Spleen (tissue), 11 donors: ENCODE data around the gene ERVFRD-1. TPM values are rescaled to one million over a fixed set of nuclear protein-coding genes. Genes with fewer than 3 reads are reported as not detected.

ENCODE experiments used
- DNase-seq: peaks from one replicate; pipeline ENCODE4 v3.0.0-alpha.2; 2020
- H3K27ac ChIP-seq, 8 donors: fragments of 200-600 bp; sonication (generic) in 7 of 8; 1 replicate in 4 of 8; 2 replicates in 4 of 8; pipeline versions ENCODE4 v1.5.0 to v1.8.0; 2016 to 2021; ENCODE audit warnings: inconsistent platforms in 4 of 8, mild to moderate bottlenecking in 4 of 8, moderate library complexity in 1 of 8
- H3K27me3 ChIP-seq, 7 donors: fragments of 200-600 bp; sonication (generic) in 6 of 7; replicated peaks in 1 of 7; 1 replicate in 4 of 7; 2 replicates in 3 of 7; pipeline versions ENCODE4 v1.5.0 to v1.8.0; 2016 to 2021; ENCODE audit warnings: inconsistent platforms in 3 of 7, mild to moderate bottlenecking in 1 of 7
- H3K36me3 ChIP-seq, 6 donors: fragments of 200-600 bp; sonication (generic) in 5 of 6; 1 replicate in 4 of 6; 2 replicates in 2 of 6; pipeline versions ENCODE4 v1.5.0 to v1.8.0; 2016 to 2021; ENCODE audit warnings: inconsistent platforms in 2 of 6
- H3K4me1 ChIP-seq, 6 donors: fragments of 200-600 bp; sonication (generic) in 5 of 6; 1 replicate in 3 of 6; 2 replicates in 3 of 6; pipeline versions ENCODE4 v1.5.0 to v1.8.0; 2016 to 2021; ENCODE audit warnings: inconsistent platforms in 3 of 6
- H3K4me3 ChIP-seq, 8 donors: fragments of 200-600 bp; sonication (generic) in 7 of 8; 1 replicate in 4 of 8; 2 replicates in 4 of 8; pipeline versions ENCODE4 v1.5.0 to v1.8.0; 2016 to 2021; ENCODE audit warnings: inconsistent platforms in 4 of 8, mild to moderate bottlenecking in 4 of 8, moderate library complexity in 2 of 8
- H3K9me3 ChIP-seq, 8 donors: fragments of 200-600 bp; sonication (generic) in 7 of 8; 1 replicate in 4 of 8; 2 replicates in 4 of 8; pipeline versions ENCODE4 v1.5.0 to v1.8.0; 2016 to 2021; ENCODE audit warnings: inconsistent platforms in 4 of 8
- POLR2A ChIP-seq, 3 donors: fragments of 450-650 bp; IDR thresholded peaks; one replicate each; pipeline ENCODE4 v1.5.1; 2017; ENCODE audit warnings: antibody characterized with exemption in 3 of 3, mild to moderate bottlenecking in 1 of 3
- POLR2AphosphoS5 ChIP-seq, 3 donors: sonication (generic); formaldehyde crosslinking; IDR thresholded peaks; one replicate each; pipeline ENCODE4 v1.5.1; 2017; ENCODE audit warnings: antibody characterized with exemption in 3 of 3
- WGBS, 5 donors: extraction: QIAGEN DNeasy Blood & Tissue Kit in 3 of 5; methylation state at CpG; one replicate each; pipeline versions ENCODE4 v1.1.5 to v1.1.7; 2013 to 2018; 5-methylcytosine and 5-hydroxymethylcytosine counted together
- intact Hi-C: fragments of 100-400 bp; cut with DNase I; formaldehyde crosslinking; loops from one replicate; pipeline ENCODE4 v1.15.0; 2023; ENCODE audit warnings: low total_unique reads
- polyA plus RNA-seq, 3 donors: library from polyadenylated mRNA; stranded (reverse); fragments of 200-250 nt; gene quantifications; one replicate each; pipeline ENCODE4 v1.2.1, GENCODE V29; 2013
- total RNA-seq, 7 donors: library from RNA; depleted of rRNA in 3 of 7; stranded (reverse); fragments of >200 nt in 3 of 7; fragmentation: NEBNext Ultra II Directional in 4 of 7; extraction: Animal tissue kit (Norgen Biotek cat#: 25700) in 4 of 7; gene quantifications; one replicate each; pipeline versions ENCODE4 v1.1.0 to v1.2.1, GENCODE V29; 2016 to 2021
- TF ChIP-seq, protein P1 (sequence below), 11 experiments: fragments of 200-600 bp in 7 of 11; fragments of 450-650 bp in 4 of 11; sonication (generic) in 4 of 11; IDR thresholded peaks in 8 of 11; conservative IDR thresholded peaks in 3 of 11; 1 replicate in 7 of 11; 2 replicates in 4 of 11; pipeline versions ENCODE4 v1.4.0 to v1.8.0; 2016 to 2021; ENCODE audit warnings: antibody characterized with exemption in 11 of 11, inconsistent platforms in 4 of 11, mild to moderate bottlenecking in 1 of 11
- donor health status: healthy with polysubstance abuse.
- donor health status: DM: no; HTN: no; CAD: no; lungs with moderate emphysema.
- donor health status: DM: no; HTN: no; CAD: no.
- donor health status: Bipolar disorder and iron deficiency.
- donor health status: healthy.
- donor health status: DM: no; HTN: no; CAD: no.
- donor health status: DM: yes; HTN: yes; CAD: no.

The ERVFRD-1 gene
- total and polyA plus RNA-seq, 10 donors, result 0.17 to 0.28 TPM; not detected in 8

DNA sequence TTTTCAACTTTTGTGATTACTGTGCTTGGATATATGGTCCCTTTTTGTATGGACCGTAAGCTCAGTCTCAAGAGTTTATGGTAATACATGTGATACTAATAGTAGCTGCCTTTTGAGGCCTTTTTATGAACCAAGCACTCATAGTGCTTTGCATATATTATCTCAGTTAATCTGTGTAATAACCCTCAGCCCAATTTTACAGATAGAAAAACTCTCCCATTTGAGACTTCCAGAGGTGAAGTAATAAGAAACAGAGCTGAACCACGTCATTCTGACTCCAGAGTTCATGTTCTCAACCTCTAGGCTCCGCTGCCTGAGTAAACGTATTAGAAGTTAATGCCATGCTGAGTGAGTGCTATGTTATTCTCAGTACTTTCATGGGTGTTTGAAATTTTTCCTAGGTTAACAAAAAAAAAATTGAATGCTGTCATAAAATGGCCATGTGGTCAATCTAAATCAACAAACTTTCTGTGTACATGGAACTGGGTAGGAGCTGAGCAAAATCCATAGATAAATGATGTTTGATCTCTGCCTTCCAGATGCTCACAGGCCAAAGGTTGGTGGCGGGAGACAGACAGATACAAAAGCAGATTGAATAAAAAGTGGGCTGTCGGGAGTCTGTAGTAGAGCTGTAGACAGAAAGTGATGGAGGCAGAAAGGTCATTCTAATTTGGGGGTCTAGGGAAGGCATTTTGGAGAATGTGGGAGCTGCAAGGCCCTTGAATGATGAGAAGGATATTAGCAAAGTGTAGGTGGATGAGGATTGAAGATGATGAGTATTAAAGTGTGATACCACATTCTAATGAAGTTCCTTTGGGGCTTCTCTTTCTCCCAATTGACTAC lies 44.8 kb downstream of the ERVFRD-1 start:
- TF ChIP-seq POLR2AphosphoS5 (IDR thresholded peaks at IDR 0.05), result no peak
- TF ChIP-seq POLR2A (IDR thresholded peaks at IDR 0.05), result no peak
- TF ChIP-seq, protein P1, sequence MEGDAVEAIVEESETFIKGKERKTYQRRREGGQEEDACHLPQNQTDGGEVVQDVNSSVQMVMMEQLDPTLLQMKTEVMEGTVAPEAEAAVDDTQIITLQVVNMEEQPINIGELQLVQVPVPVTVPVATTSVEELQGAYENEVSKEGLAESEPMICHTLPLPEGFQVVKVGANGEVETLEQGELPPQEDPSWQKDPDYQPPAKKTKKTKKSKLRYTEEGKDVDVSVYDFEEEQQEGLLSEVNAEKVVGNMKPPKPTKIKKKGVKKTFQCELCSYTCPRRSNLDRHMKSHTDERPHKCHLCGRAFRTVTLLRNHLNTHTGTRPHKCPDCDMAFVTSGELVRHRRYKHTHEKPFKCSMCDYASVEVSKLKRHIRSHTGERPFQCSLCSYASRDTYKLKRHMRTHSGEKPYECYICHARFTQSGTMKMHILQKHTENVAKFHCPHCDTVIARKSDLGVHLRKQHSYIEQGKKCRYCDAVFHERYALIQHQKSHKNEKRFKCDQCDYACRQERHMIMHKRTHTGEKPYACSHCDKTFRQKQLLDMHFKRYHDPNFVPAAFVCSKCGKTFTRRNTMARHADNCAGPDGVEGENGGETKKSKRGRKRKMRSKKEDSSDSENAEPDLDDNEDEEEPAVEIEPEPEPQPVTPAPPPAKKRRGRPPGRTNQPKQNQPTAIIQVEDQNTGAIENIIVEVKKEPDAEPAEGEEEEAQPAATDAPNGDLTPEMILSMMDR (IDR thresholded peaks at IDR 0.05 in 8 of 11, conservative IDR thresholded peaks at IDR 0.05 in 3 of 11), result no peak
- DNase-seq, result no peak
- WGBS, 5 donors, result 83 to 94% (median 93%) methylated on average over 6 of the region's 6 CpGs
- H3K4me3 ChIP-seq, result no peak overlapping the region
- H3K9me3 ChIP-seq, result no peaks in the 10 kb centered on the region
- H3K36me3 ChIP-seq, result no peaks in the 10 kb centered on the region
- H3K27me3 ChIP-seq, result peaks cover 0 to 4% (median 0%) of the 10 kb centered on the region in 7 donors
- no peaks in the 10 kb centered on the region for H3K4me1 ChIP-seq
- H3K27ac ChIP-seq, result no peak overlapping the region
- intact Hi-C loops, result loop anchor here (10.0 kb wide), 1 partner anchor 592 kb away; no protein-coding TSS in a partner anchor

GRCh38 chr6:11065436-11066202 lies 45.9 kb downstream of the ERVFRD-1 start:
- Histone ChIP-seq H3K9me3 (no peaks in the 10 kb centered on the region), H3K4me1 (no peaks in the 10 kb centered on the region), H3K4me3 (no peak overlapping the region), H3K27me3 (peaks cover 0 to 8% (median 0%) of the 10 kb centered on the region in 7 donors), H3K27ac (no peak overlapping the region), H3K36me3 (no peaks in the 10 kb centered on the region)
- intact Hi-C loops, result loop anchor here (10.0 kb wide), 1 partner anchor 591 kb away; no protein-coding TSS in a partner anchor
- no peak for TF ChIP-seq POLR2A (IDR thresholded peaks at IDR 0.05)
- no peak for TF ChIP-seq POLR2AphosphoS5 (IDR thresholded peaks at IDR 0.05)
- TF ChIP-seq, protein P1 (IDR thresholded peaks at IDR 0.05 in 8 of 11, conservative IDR thresholded peaks at IDR 0.05 in 3 of 11), result no peak
- no peak for DNase-seq
- 84 to 91% (median 88%) methylated on average over 6 of the region's 6 CpGs for WGBS, 5 donors

DNA sequence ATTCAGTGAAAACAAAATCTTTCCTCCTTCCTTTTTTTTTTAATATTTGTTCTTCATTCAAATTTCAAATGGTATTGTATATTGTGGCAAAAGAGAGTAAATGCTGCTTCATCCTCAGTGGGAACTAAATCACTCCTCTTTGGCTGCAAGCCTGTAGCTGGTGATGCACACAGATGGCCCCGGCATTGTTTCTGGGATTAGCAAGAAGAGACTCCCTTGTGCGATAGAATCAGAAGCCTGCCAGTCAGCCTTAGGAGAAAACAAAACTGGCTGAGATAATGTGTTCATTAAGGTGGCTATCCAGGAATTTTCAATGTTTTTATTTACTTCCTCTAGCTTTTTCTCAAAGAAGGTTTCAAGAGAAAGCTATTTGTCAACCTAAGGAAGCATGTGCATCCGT lies 46.7 kb downstream of the ERVFRD-1 start:
- Histone ChIP-seq H3K36me3 (no peaks in the 10 kb centered on the region), H3K9me3 (no peaks in the 10 kb centered on the region), H3K27ac (no peak overlapping the region), H3K4me1 (no peaks in the 10 kb centered on the region), H3K27me3 (peaks cover 0 to 8% (median 0%) of the 10 kb centered on the region in 7 donors), H3K4me3 (no peak overlapping the region)
- WGBS, 5 donors, result 76 to 87% (median 82%) methylated on average over 3 of the region's 3 CpGs
- DNase-seq, result no peak
- intact Hi-C loops, result loop anchor here (10.0 kb wide), 1 partner anchor 590 kb away; no protein-coding TSS in a partner anchor
- no peak for TF ChIP-seq POLR2AphosphoS5 (IDR thresholded peaks at IDR 0.05)
- TF ChIP-seq, protein P1 (IDR thresholded peaks at IDR 0.05 in 8 of 11, conservative IDR thresholded peaks at IDR 0.05 in 3 of 11), result no peak
- TF ChIP-seq POLR2A (IDR thresholded peaks at IDR 0.05), result no peak
